Keratinocyte (primary cell): ENCODE results near the gene MYDGF. TPM values are rescaled to one million over a fixed set of nuclear protein-coding genes. Genes with fewer than 3 reads are reported as not detected.

ENCODE experiments used
- DNase-seq: peaks from one replicate; pipeline ENCODE4 v3.0.0-alpha.2; 2011; ENCODE audit warnings: low read depth, missing footprints, low spot score
- FAIRE-seq: peaks from 2 replicates; lab custom pipeline; 2011; peaks lifted over from hg19 to GRCh38; lab: Jason Lieb, UNC
- H2AFZ ChIP-seq: 2 replicates; pipeline ENCODE4 v1.6.0; 2012; ENCODE audit warnings: low read length, control low read depth, inconsistent platforms; ENCODE audit not compliant: control insufficient read depth
- H3K27ac ChIP-seq: 2 replicates; pipeline ENCODE4 v1.5.1; 2011; ENCODE audit warnings: low read length; ENCODE audit not compliant: control insufficient read depth, insufficient read depth
- H3K27me3 ChIP-seq: 3 replicates; pipeline ENCODE4 v1.6.0; 2011; ENCODE audit warnings: low read length; ENCODE audit not compliant: control insufficient read depth, insufficient read depth; ENCODE audit errors: extremely low read depth
- H3K36me3 ChIP-seq, 2 experiments: 2 replicates in 1 of 2; 3 replicates in 1 of 2; pipeline ENCODE4 v1.5.1; 2011; ENCODE audit warnings: low read length in 2 of 2, mild to moderate bottlenecking in 1 of 2; ENCODE audit not compliant: control insufficient read depth in 2 of 2, insufficient read depth in 2 of 2; ENCODE audit errors: extremely low read depth in 1 of 2
- H3K4me1 ChIP-seq: 3 replicates; pipeline ENCODE4 v1.5.1; 2011; ENCODE audit warnings: low read length; ENCODE audit not compliant: control insufficient read depth, insufficient read depth; ENCODE audit errors: extremely low read depth
- H3K4me2 ChIP-seq: 3 replicates; pipeline ENCODE4 v1.6.0; 2011; ENCODE audit warnings: low read depth, low read length; ENCODE audit not compliant: control insufficient read depth, insufficient read depth; ENCODE audit errors: extremely low read depth
- H3K4me3 ChIP-seq, 3 experiments: fragments of 200-600 bp in 1 of 3; sonication (generic) in 1 of 3; 2 replicates in 2 of 3; 3 replicates in 1 of 3; pipeline ENCODE4 v1.5.1; 2011 to 2016; ENCODE audit warnings: low read length in 3 of 3, mild to moderate bottlenecking in 3 of 3, control low read depth in 2 of 3, inconsistent platforms in 1 of 3, low read depth in 1 of 3, mixed read lengths in 1 of 3, mixed run types in 1 of 3, moderate library complexity in 1 of 3; ENCODE audit not compliant: control insufficient read depth in 2 of 3, insufficient read depth in 2 of 3; ENCODE audit errors: extremely low read depth in 1 of 3
- H3K79me2 ChIP-seq: 2 replicates; pipeline ENCODE4 v1.6.0; 2012; ENCODE audit warnings: low read length; ENCODE audit not compliant: control insufficient read depth, insufficient read depth
- H3K9ac ChIP-seq: 3 replicates; pipeline ENCODE4 v1.6.0; 2011; ENCODE audit warnings: low read length; ENCODE audit not compliant: control insufficient read depth, insufficient read depth; ENCODE audit errors: extremely low read depth
- H3K9me1 ChIP-seq: 3 replicates; pipeline ENCODE4 v1.6.0; 2011; ENCODE audit warnings: low read length; ENCODE audit not compliant: control insufficient read depth, insufficient read depth; ENCODE audit errors: extremely low read depth
- H3K9me3 ChIP-seq: 2 replicates; pipeline ENCODE4 v1.5.1; 2012; ENCODE audit warnings: low read depth, low read length; ENCODE audit not compliant: control insufficient read depth
- H4K20me1 ChIP-seq: 3 replicates; pipeline ENCODE4 v1.6.0; 2011; ENCODE audit warnings: low read length; ENCODE audit not compliant: control insufficient read depth, insufficient read depth; ENCODE audit errors: extremely low read depth
- CTCF ChIP-seq, 3 experiments: IDR thresholded peaks in 1 of 3; conservative IDR thresholded peaks in 1 of 3; optimal IDR thresholded peaks in 1 of 3; 2 replicates in 2 of 3; 3 replicates in 1 of 3; pipeline versions ENCODE3 to v1.5.1; 2011; ENCODE audit warnings: low read length in 3 of 3, mild to moderate bottlenecking in 3 of 3, moderate library complexity in 2 of 3, control low read depth in 1 of 3, inconsistent platforms in 1 of 3; ENCODE audit not compliant: insufficient read depth in 2 of 3; ENCODE audit errors: extremely low read depth in 1 of 3
- EZH2 ChIP-seq: IDR thresholded peaks from one replicate; pipeline ENCODE4 v1.6.1; 2012; ENCODE audit warnings: inconsistent platforms, mild to moderate bottlenecking, low read length, moderate library complexity
- dilution Hi-C: fragments of 300-500 bp; cut with MboI; formaldehyde crosslinking; loops from one replicate; pipeline ENCODE4 v1.7.0; 2020; ENCODE audit warnings: low sequenced_read_pairs; ENCODE audit not compliant: extremely low pct_ligation_motif_present
- polyA plus RNA-seq, 5 experiments: library from polyadenylated mRNA; depleted of rRNA in 3 of 5; stranded (reverse) in 3 of 5; stranded (forward) in 1 of 5; unstranded in 1 of 5; fragments of >200 nt; gene quantifications; 1 replicate in 1 of 5; 2 replicates in 3 of 5; 3 replicates in 1 of 5; pipeline versions ENCODE4 v1.2.1 to v1.2.3, GENCODE V29; 2011 to 2012; ENCODE audit warnings: missing spikeins in 2 of 5, low read depth in 1 of 5, low replicate concordance in 1 of 5

The MYDGF gene
- polyA plus RNA-seq, 1 donor (not counting 4 experiments of a cell fraction or from before 2014, with no cell fraction given), result 85.9 TPM

GRCh38 chr19:4645718-4646117, 24.4 kb downstream of the MYDGF start:
- Histone ChIP-seq H3K4me3 (no peak overlapping the region), H4K20me1 (peaks cover 3% of the 10 kb centered on the region), H3K9me3 (no peaks in the 10 kb centered on the region), H3K27ac (no peak overlapping the region), H3K9ac (no peak overlapping the region), H3K36me3 (peaks cover 3 to 8% of the 10 kb centered on the region in 2 experiments), H2AFZ (no peak overlapping the region), H3K4me2 (no peak overlapping the region), H3K4me1 (peaks cover 8% of the 10 kb centered on the region), H3K9me1 (no peaks in the 10 kb centered on the region), H3K27me3 (no peaks in the 10 kb centered on the region), H3K79me2 (peaks cover 17% of the 10 kb centered on the region)
- TF ChIP-seq EZH2, result no peak
- TF ChIP-seq CTCF (optimal IDR thresholded peaks at IDR 0.05 in 1 of 3, IDR thresholded peaks at IDR 0.05 in 1 of 3, conservative IDR thresholded peaks at IDR 0.05 in 1 of 3; ENCODE audit: extremely low read depth in 1 of 3, insufficient read depth in 2 of 3, low read length in 3 of 3), result no peak
- no peak for DNase-seq
- no peak for FAIRE-seq
- dilution Hi-C loops, result no loop called here

GRCh38 chr19:4642625-4643024, 27.5 kb downstream of the MYDGF start:
- DNase-seq (no peak), FAIRE-seq (no peak)
- Histone ChIP-seq H3K4me2 (no peak overlapping the region), H3K9ac (no peak overlapping the region), H3K4me1 (peaks cover 24% of the 10 kb centered on the region), H3K9me1 (no peaks in the 10 kb centered on the region), H3K27ac (no peak overlapping the region), H3K36me3 (peaks cover 0 to 2% of the 10 kb centered on the region in 2 experiments), H4K20me1 (no peaks in the 10 kb centered on the region), H3K9me3 (no peaks in the 10 kb centered on the region), H2AFZ (no peak overlapping the region), H3K79me2 (peaks cover 21% of the 10 kb centered on the region), H3K4me3 (no peak overlapping the region), H3K27me3 (no peaks in the 10 kb centered on the region)
- TF ChIP-seq EZH2 (no peak), CTCF (optimal IDR thresholded peaks at IDR 0.05 in 1 of 3, IDR thresholded peaks at IDR 0.05 in 1 of 3, conservative IDR thresholded peaks at IDR 0.05 in 1 of 3; ENCODE audit: extremely low read depth in 1 of 3, insufficient read depth in 2 of 3, low read length in 3 of 3) (no peak)
- dilution Hi-C loops, result no loop called here
